BJ (cell line): ENCODE measurements around the gene DCAF6. TPM values are rescaled to one million over a fixed set of nuclear protein-coding genes. Genes with fewer than 3 reads are reported as not detected.

Source experiments
- CTCF ChIA-PET: fragments of 350-600 bp; formaldehyde crosslinking; extraction: SDS; loops from one replicate; lab custom pipeline; 2021; ENCODE audit warnings: antibody characterized with exemption, inconsistent platforms; lab: Yijun Ruan, JAX
- POLR2A ChIA-PET: fragments of 300-600 bp; sonication (Branson Sonifier 250); formaldehyde crosslinking; extraction: SDS; loops from one replicate; lab custom pipeline; 2021; ENCODE audit warnings: antibody characterized with exemption; lab: Charles Lee
- DNase-seq: peaks from one replicate; pipeline ENCODE4 v3.0.0-alpha.2; 2011; ENCODE audit warnings: low read depth
- H3K27me3 ChIP-seq: 2 replicates; pipeline ENCODE4 v1.6.0; 2011; ENCODE audit warnings: low read length; ENCODE audit not compliant: control insufficient read depth, insufficient read depth
- H3K36me3 ChIP-seq: 2 replicates; pipeline ENCODE4 v1.5.1; 2011; ENCODE audit warnings: low read length; ENCODE audit not compliant: control insufficient read depth, insufficient read depth
- H3K4me3 ChIP-seq: 2 replicates; pipeline ENCODE4 v1.5.1; 2011; ENCODE audit warnings: low read depth, mild to moderate bottlenecking, control low read depth, low read length
- CTCF ChIP-seq: IDR thresholded peaks from 2 replicates; pipeline ENCODE4 v1.5.1; 2011; ENCODE audit warnings: low read depth, mild to moderate bottlenecking, control low read depth, inconsistent platforms, low read length, moderate library complexity; ENCODE audit not compliant: insufficient read depth
- polyA plus RNA-seq: library from polyadenylated mRNA; depleted of rRNA; stranded (reverse); fragments of >200 nt; gene quantifications from 2 replicates; pipeline ENCODE4 v1.2.3, GENCODE V29; 2011

Gene DCAF6
- polyA plus RNA-seq, 1 experiment = 50.8 TPM

- no peak for DNase-seq
- TF ChIP-seq CTCF = no peak
- Histone ChIP-seq H3K4me3 (no peak overlapping the region), H3K36me3 (no peaks in the 10 kb centered on the region), H3K27me3 (no peaks in the 10 kb centered on the region)
- ChIA-PET POLR2A (no interaction called here), CTCF (interaction anchor here (2.2 kb wide), 1 partner anchor 167 kb away, joined by 6 read pairs; no protein-coding TSS in a partner anchor)
Observed at GRCh38 chr1:167915569-167915968, 20.9 kb upstream of the DCAF6 start.

GRCh38 chr1:167916766-167917511, 19.5 kb upstream of the DCAF6 start:
- no peak for TF ChIP-seq CTCF
- Histone ChIP-seq H3K4me3 (no peak overlapping the region), H3K36me3 (no peaks in the 10 kb centered on the region), H3K27me3 (no peaks in the 10 kb centered on the region)
- no peak for DNase-seq
- ChIA-PET CTCF (interaction anchor here (1.2 to 2.2 kb wide), 3 partner anchors 10 to 165 kb away, joined by 3 to 6 read pairs (median 4); no protein-coding TSS in a partner anchor), POLR2A (no interaction called here)

- peak; percentile 17 for DNase-seq
- ChIA-PET POLR2A (no interaction called here), CTCF (interaction anchor here (1.6 kb wide), 1 partner anchor 11 kb away, joined by 3 read pairs; no protein-coding TSS in a partner anchor)
- H3K36me3 ChIP-seq = no peaks in the 10 kb centered on the region
- H3K4me3 ChIP-seq = no peak overlapping the region
- H3K27me3 ChIP-seq = no peaks in the 10 kb centered on the region
- no peak for TF ChIP-seq CTCF
Observed at GRCh38 chr1:167922023-167922422, 14.5 kb upstream of the DCAF6 start.

- ChIA-PET CTCF (no interaction called here), POLR2A (no interaction called here)
- Histone ChIP-seq H3K4me3 (no peak overlapping the region), H3K36me3 (no peaks in the 10 kb centered on the region), H3K27me3 (no peaks in the 10 kb centered on the region)
- TF ChIP-seq CTCF = no peak
- peak; percentile 9 for DNase-seq
Observed at GRCh38 chr1:167922611-167923074, 13.8 kb upstream of the DCAF6 start.

GRCh38 chr1:167923324-167924056, 13.0 kb upstream of the DCAF6 start:
- CTCF ChIA-PET = interaction anchor here (0.6 to 0.8 kb wide), 2 partner anchors 18 to 46 kb away, joined by 3 read pairs; no protein-coding TSS in a partner anchor
- DNase-seq = no peak
- POLR2A ChIA-PET = no interaction called here
- TF ChIP-seq CTCF = no peak
- Histone ChIP-seq H3K36me3 (no peaks in the 10 kb centered on the region), H3K4me3 (no peak overlapping the region), H3K27me3 (no peaks in the 10 kb centered on the region)
